C4-2B (cell line): ENCODE data around the gene GALNT5.

ENCODE experiments used
- ZFX ChIP-seq: fragments of 450-650 bp; IDR thresholded peaks from 2 replicates; pipeline ENCODE4 v1.6.1; 2017
- TF ChIP-seq, protein P1 (sequence below): fragments of 450-650 bp; conservative IDR thresholded peaks from 2 replicates; pipeline ENCODE4 v1.5.1; 2017; ENCODE audit warnings: mild to moderate bottlenecking

GRCh38 chr2:157334797-157335196 is 77.3 kb downstream of the GALNT5 start:
- TF ChIP-seq, protein P1, sequence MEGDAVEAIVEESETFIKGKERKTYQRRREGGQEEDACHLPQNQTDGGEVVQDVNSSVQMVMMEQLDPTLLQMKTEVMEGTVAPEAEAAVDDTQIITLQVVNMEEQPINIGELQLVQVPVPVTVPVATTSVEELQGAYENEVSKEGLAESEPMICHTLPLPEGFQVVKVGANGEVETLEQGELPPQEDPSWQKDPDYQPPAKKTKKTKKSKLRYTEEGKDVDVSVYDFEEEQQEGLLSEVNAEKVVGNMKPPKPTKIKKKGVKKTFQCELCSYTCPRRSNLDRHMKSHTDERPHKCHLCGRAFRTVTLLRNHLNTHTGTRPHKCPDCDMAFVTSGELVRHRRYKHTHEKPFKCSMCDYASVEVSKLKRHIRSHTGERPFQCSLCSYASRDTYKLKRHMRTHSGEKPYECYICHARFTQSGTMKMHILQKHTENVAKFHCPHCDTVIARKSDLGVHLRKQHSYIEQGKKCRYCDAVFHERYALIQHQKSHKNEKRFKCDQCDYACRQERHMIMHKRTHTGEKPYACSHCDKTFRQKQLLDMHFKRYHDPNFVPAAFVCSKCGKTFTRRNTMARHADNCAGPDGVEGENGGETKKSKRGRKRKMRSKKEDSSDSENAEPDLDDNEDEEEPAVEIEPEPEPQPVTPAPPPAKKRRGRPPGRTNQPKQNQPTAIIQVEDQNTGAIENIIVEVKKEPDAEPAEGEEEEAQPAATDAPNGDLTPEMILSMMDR, result no peak
- no peak for TF ChIP-seq ZFX
